BLaER1 (cell line): ENCODE measurements around the gene TCF12.

Experiments
- H3K27ac ChIP-seq: shearing (Covaris generic); formaldehyde crosslinking; 2 replicates; pipeline ENCODE4 v1.8.1; 2022
- H3K27me3 ChIP-seq: shearing (Covaris generic); formaldehyde crosslinking; 2 replicates; pipeline ENCODE4 v1.8.1; 2022
- H3K36me3 ChIP-seq: shearing (Covaris generic); formaldehyde crosslinking; 2 replicates; pipeline ENCODE4 v1.8.1; 2022
- H3K4me1 ChIP-seq: shearing (Covaris generic); formaldehyde crosslinking; 2 replicates; pipeline ENCODE4 v1.8.1; 2022
- H3K4me2 ChIP-seq: shearing (Covaris generic); formaldehyde crosslinking; 2 replicates; pipeline ENCODE4 v1.8.1; 2022
- H3K4me3 ChIP-seq: shearing (Covaris generic); formaldehyde crosslinking; 2 replicates; pipeline ENCODE4 v1.8.1; 2022
- H3K9ac ChIP-seq: shearing (Covaris generic); formaldehyde crosslinking; 2 replicates; pipeline ENCODE4 v1.8.1; 2022
- H3K9me3 ChIP-seq: shearing (Covaris generic); formaldehyde crosslinking; 2 replicates; pipeline ENCODE4 v1.8.1; 2022
- H4K20me1 ChIP-seq: shearing (Covaris generic); formaldehyde crosslinking; 2 replicates; pipeline ENCODE4 v1.8.1; 2022
- Cebpa-rat ChIP-seq: shearing (Covaris generic); IDR thresholded peaks from 2 replicates; pipeline ENCODE4 v1.8.1; 2022

TCF12 gene

DNA sequence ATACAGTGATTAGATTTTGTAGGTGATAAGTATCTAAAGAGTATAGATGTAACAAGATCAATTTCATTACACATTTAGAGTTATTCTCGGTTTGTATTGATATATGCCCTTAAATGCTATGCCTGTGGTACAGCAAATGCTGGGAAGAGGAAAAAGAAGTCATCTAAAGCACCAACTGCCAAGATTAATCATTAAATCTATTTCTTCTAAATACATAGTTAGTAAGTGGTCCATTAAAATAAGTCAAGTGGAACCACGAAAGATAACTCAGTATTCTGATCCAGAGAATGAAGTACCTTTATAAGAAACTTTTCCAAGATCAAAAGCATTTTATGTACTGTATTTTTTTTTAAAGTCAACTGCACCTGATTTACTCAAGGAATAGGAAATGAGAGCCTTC is 315.7 kb downstream of the TCF12 start:
- no peak for TF ChIP-seq Cebpa-rat
- Histone ChIP-seq H3K4me3 (no peak overlapping the region), H3K27ac (no peak overlapping the region), H4K20me1 (peaks cover 16% of the 10 kb centered on the region; the same call in 1 of the 2 replicates), H3K9me3 (no peaks in the 10 kb centered on the region), H3K36me3 (peaks cover 56% of the 10 kb centered on the region), H3K4me2 (no peak overlapping the region), H3K27me3 (no peaks in the 10 kb centered on the region), H3K9ac (no peak overlapping the region), H3K4me1 (no peaks in the 10 kb centered on the region)

DNA sequence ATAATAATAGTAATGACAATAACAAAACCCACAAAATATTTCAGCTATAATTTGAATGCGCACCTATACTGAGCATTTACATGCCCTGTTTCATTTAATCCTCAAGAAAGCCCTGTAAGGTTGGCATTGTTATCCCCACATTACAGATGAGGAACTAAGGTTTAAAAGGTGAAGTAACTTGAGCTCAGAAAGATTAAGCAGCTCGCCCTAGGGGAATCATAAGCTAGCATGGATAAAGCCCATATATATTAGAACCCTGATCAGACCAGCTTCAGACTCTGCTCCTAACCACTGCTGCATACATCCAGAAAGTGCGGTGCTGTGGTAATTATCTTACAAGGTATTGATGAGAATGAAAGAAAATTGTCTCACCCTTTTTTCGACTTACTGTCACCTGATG is 316.7 kb downstream of the TCF12 start:
- Histone ChIP-seq H3K36me3 (peaks cover 66% of the 10 kb centered on the region), H3K4me3 (no peak overlapping the region), H3K9ac (no peak overlapping the region), H3K4me1 (no peaks in the 10 kb centered on the region), H3K9me3 (no peaks in the 10 kb centered on the region), H4K20me1 (peaks cover 8% of the 10 kb centered on the region; the same call in 1 of the 2 replicates), H3K27me3 (no peaks in the 10 kb centered on the region), H3K27ac (no peak overlapping the region), H3K4me2 (no peak overlapping the region)
- no peak for TF ChIP-seq Cebpa-rat

DNA sequence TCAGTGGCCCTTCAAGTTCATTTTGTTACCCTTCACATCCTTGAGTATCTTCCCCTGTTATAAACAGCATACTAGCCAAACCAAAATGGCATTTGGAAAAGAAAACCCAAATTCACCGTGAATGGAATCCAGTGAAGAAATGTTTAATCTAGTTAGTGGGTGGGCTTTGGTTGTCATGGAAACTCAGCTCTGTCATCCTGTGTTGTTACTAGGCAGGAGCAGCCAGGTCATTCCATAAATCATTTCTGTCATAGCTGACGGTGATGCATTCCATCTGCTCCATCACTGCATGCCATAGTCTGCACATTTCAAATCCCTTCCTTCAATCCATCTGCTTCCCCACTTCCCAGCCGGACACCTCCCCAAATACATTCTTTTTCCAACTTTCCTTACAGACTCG is 317.4 kb downstream of the TCF12 start:
- Histone ChIP-seq H3K27ac (no peak overlapping the region), H3K36me3 (peaks cover 73% of the 10 kb centered on the region), H3K4me2 (no peak overlapping the region), H4K20me1 (peaks cover 2% of the 10 kb centered on the region; the same call in 1 of the 2 replicates), H3K9me3 (no peaks in the 10 kb centered on the region), H3K4me3 (no peak overlapping the region), H3K27me3 (no peaks in the 10 kb centered on the region), H3K4me1 (no peaks in the 10 kb centered on the region), H3K9ac (no peak overlapping the region)
- no peak for TF ChIP-seq Cebpa-rat

DNA sequence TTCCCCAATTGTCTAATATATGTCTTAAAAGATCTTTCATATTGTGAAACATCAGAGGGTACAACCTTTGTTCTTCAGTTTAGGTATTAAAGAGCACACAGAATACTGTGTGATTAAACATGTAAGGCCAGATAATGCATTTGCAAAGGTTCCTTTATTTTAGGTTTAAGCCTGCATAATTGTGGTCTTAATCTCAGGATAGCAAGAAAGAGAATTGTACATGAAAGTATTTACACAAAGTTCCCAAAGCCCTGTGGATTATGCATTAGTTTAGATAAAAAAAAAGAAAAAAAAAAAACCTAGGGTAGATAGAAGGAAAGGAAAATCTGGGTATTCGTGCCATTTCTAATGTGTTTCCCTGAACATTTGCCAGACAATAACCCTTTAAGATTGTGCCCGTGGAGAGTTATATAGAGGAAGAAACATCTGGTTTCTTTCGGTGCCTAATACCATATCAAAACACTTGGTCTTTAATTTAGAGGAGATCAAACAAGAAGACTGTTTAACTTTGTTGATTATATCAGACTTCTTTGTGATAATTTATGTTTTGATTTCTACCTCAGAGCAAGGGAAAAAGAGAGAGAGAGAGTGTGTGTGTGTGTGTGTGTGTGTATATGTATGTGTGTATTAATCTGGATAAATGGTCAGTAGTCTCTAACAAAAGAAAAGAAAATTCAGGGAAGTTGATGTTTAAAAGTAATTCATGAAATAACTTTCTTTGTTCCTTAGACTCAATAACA is 318.3 kb downstream of the TCF12 start:
- Histone ChIP-seq H3K27me3 (no peaks in the 10 kb centered on the region), H3K36me3 (peaks cover 76% of the 10 kb centered on the region), H4K20me1 (no peaks in the 10 kb centered on the region), H3K27ac (no peak overlapping the region), H3K4me1 (no peaks in the 10 kb centered on the region), H3K9me3 (no peaks in the 10 kb centered on the region), H3K4me3 (no peak overlapping the region), H3K4me2 (no peak overlapping the region), H3K9ac (no peak overlapping the region)
- TF ChIP-seq Cebpa-rat, result no peak

DNA sequence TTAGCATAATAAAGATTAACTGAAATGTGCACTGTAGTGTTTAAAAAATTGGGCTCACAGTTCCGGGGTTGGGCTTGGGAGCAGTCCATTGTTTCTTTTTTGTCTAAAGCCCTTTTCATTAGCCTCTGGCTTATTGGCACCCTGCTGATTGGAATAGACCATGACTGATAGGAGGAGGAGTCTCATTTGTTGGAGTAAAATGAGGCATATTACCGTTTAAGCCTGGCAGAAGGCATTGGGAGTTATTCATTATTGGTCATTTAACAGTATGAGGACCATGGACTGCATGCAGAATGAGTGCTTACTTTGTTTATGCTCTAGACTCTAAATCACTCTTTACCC is 318.8 kb downstream of the TCF12 start:
- no peak overlapping the region for H3K9ac ChIP-seq
- H3K9me3 ChIP-seq, result no peaks in the 10 kb centered on the region
- no peak overlapping the region for H3K4me2 ChIP-seq
- H3K27me3 ChIP-seq, result no peaks in the 10 kb centered on the region
- no peaks in the 10 kb centered on the region for H3K4me1 ChIP-seq
- H4K20me1 ChIP-seq, result no peaks in the 10 kb centered on the region
- TF ChIP-seq Cebpa-rat, result no peak
- H3K4me3 ChIP-seq, result no peak overlapping the region
- H3K27ac ChIP-seq, result no peak overlapping the region
- H3K36me3 ChIP-seq, result peaks cover 74% of the 10 kb centered on the region

DNA sequence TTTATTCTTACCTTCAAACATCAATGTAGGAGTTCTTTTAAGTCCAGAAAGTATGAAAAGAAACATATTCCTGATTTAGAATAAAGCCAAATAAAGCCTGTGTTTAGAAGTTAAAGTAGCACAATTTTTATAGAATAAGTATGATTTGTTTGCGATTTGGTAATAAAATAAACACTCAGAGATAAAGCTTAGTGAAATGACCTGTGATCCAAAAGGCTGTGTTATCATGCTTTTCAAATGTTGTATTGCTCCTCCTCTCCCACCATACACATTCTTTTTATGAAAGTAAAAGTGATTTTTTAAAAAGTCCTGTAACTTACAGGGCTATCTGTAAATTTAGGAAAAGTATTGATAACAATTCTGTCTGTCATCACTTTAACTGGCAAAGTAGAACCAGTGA is 319.2 kb downstream of the TCF12 start:
- Histone ChIP-seq H3K4me3 (no peak overlapping the region), H3K9me3 (no peaks in the 10 kb centered on the region), H3K4me2 (no peak overlapping the region), H3K9ac (no peak overlapping the region), H3K36me3 (peaks cover 70% of the 10 kb centered on the region), H3K27me3 (no peaks in the 10 kb centered on the region), H4K20me1 (no peaks in the 10 kb centered on the region), H3K27ac (no peak overlapping the region), H3K4me1 (no peaks in the 10 kb centered on the region)
- TF ChIP-seq Cebpa-rat, result no peak

DNA sequence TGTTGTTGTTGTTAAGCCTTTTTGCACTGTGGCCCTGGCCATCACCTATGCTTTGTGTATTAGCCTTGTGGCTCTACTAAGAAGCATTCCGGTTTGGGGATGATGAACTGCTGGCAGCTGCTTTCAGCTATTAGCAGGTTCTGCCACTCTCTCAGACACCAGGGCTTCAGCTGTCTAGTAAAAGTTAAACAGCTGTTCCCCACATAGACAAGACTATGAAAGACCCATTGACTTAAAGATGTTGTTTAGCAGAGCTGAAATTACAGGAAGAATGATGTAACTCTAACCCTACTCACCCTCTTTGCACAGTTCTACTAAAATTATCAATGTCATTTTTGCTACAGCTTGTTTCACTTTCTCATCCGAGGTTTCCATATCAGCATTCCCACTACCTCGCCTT is 326.7 kb downstream of the TCF12 start:
- peaks cover 65% of the 10 kb centered on the region for H3K36me3 ChIP-seq
- H4K20me1 ChIP-seq, result no peaks in the 10 kb centered on the region
- no peak for TF ChIP-seq Cebpa-rat
- H3K4me3 ChIP-seq, result no peak overlapping the region
- no peaks in the 10 kb centered on the region for H3K4me1 ChIP-seq
- H3K9ac ChIP-seq, result no peak overlapping the region
- H3K4me2 ChIP-seq, result no peak overlapping the region
- H3K27ac ChIP-seq, result no peak overlapping the region
- no peaks in the 10 kb centered on the region for H3K9me3 ChIP-seq
- no peaks in the 10 kb centered on the region for H3K27me3 ChIP-seq

GRCh38 chr15:57245714-57246113 is 327.3 kb downstream of the TCF12 start:
- Histone ChIP-seq H3K4me3 (no peak overlapping the region), H3K27ac (no peak overlapping the region), H3K36me3 (peaks cover 65% of the 10 kb centered on the region), H3K4me2 (no peak overlapping the region), H3K9me3 (no peaks in the 10 kb centered on the region), H3K4me1 (no peaks in the 10 kb centered on the region), H3K27me3 (no peaks in the 10 kb centered on the region), H4K20me1 (no peaks in the 10 kb centered on the region), H3K9ac (no peak overlapping the region)
- TF ChIP-seq Cebpa-rat, result no peak

DNA sequence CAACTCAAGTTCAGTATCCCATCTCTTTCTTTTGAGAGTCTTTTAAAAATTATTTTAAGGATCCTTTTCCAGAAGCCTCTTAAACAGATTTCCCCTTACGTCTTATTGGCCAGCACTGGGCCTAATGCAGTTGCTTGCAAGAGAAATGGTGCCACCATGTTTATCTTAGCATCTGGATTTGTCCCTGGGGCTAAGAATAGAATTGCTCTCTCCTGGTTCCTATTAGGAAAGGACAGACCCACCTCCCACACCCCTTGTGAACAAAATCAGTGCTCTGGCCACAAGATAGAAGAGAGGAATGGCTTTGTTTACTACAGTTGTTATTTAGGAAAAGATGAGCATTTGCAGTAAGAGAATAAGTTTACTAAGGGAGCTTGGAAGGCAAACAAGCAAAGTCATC is 329.6 kb downstream of the TCF12 start:
- H4K20me1 ChIP-seq, result no peaks in the 10 kb centered on the region
- no peak overlapping the region for H3K27ac ChIP-seq
- no peak for TF ChIP-seq Cebpa-rat
- no peaks in the 10 kb centered on the region for H3K9me3 ChIP-seq
- H3K4me3 ChIP-seq, result no peak overlapping the region
- H3K27me3 ChIP-seq, result no peaks in the 10 kb centered on the region
- no peak overlapping the region for H3K4me2 ChIP-seq
- H3K36me3 ChIP-seq, result peaks cover 77% of the 10 kb centered on the region
- no peak overlapping the region for H3K9ac ChIP-seq
- no peaks in the 10 kb centered on the region for H3K4me1 ChIP-seq

DNA sequence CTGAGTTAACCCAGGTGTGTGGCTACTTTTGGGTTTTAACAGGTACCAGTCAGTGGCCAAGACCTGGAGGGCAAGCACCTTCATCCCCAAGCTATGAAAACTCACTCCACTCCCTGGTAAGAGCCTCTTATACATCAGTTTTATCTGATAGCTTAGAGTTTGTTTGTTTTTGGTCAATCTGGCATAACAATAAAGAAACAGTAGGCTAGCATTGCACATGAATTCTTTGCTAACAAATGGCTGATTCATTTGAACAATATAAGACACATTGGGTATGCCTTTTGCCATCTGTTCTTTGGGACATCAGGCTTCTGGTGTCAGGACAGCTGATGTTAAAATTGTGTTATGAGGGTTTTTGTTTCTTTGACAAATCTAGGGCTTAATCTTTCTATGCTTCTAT is 332.9 kb downstream of the TCF12 start:
- Histone ChIP-seq H3K4me3 (no peak overlapping the region), H3K27me3 (no peaks in the 10 kb centered on the region), H3K4me1 (no peaks in the 10 kb centered on the region), H3K9me3 (no peaks in the 10 kb centered on the region), H3K36me3 (peaks cover 75% of the 10 kb centered on the region), H3K27ac (no peak overlapping the region), H3K9ac (no peak overlapping the region), H3K4me2 (no peak overlapping the region), H4K20me1 (no peaks in the 10 kb centered on the region)
- TF ChIP-seq Cebpa-rat, result no peak

GRCh38 chr15:57251941-57252340 is 333.5 kb downstream of the TCF12 start:
- H3K4me3 ChIP-seq, result no peak overlapping the region
- H3K9me3 ChIP-seq, result no peaks in the 10 kb centered on the region
- no peak overlapping the region for H3K4me2 ChIP-seq
- no peak for TF ChIP-seq Cebpa-rat
- H3K9ac ChIP-seq, result no peak overlapping the region
- no peak overlapping the region for H3K27ac ChIP-seq
- no peaks in the 10 kb centered on the region for H3K27me3 ChIP-seq
- peaks cover 71% of the 10 kb centered on the region for H3K36me3 ChIP-seq
- H3K4me1 ChIP-seq, result no peaks in the 10 kb centered on the region
- H4K20me1 ChIP-seq, result no peaks in the 10 kb centered on the region
